Activated CD4-positive, alpha-beta T cell treated with anti-CD3 and anti-CD28 coated beads, Interleukin-2, amount 10 ng/mL, durations not matched to agents 7 days and 5 days (primary cell): ENCODE data around the gene CNTN5. TPM values are rescaled to one million over a fixed set of nuclear protein-coding genes. Genes with fewer than 3 reads are reported as not detected.

Source experiments
- CTCF ChIA-PET: fragments of 350-600 bp; sonication (Branson Sonifier 250); formaldehyde crosslinking; loops from one replicate; lab custom pipeline; 2021; ENCODE audit warnings: antibody characterized with exemption; lab: Charles Lee
- POLR2A ChIA-PET: fragments of 350-600 bp; sonication (Branson Sonifier 250); formaldehyde crosslinking; loops from one replicate; lab custom pipeline; 2021; ENCODE audit warnings: antibody characterized with exemption; lab: Charles Lee
- DNase-seq: peaks from one replicate; pipeline ENCODE4 v3.0.0-alpha.2; 2020
- H3K27ac Mint-ChIP-seq: one replicate; pipeline ENCODE4 v1.8.0; 2021; ENCODE audit warnings: mild to moderate bottlenecking, moderate library complexity, mixed read lengths
- H3K27me3 Mint-ChIP-seq: one replicate; pipeline ENCODE4 v1.8.0; 2021; ENCODE audit warnings: mixed read lengths
- H3K36me3 Mint-ChIP-seq: one replicate; pipeline ENCODE4 v1.8.0; 2021; ENCODE audit warnings: low read depth, mixed read lengths
- H3K4me1 Mint-ChIP-seq: one replicate; pipeline ENCODE4 v1.8.0; 2021; ENCODE audit warnings: mixed read lengths
- H3K4me3 Mint-ChIP-seq: one replicate; pipeline ENCODE4 v1.8.0; 2021; ENCODE audit warnings: mild to moderate bottlenecking, moderate library complexity, mixed read lengths
- H3K9me3 Mint-ChIP-seq: one replicate; pipeline ENCODE4 v1.8.0; 2021; ENCODE audit warnings: mixed read lengths
- total RNA-seq, 2 experiments: library from RNA; stranded (reverse); gene quantifications; one replicate each; pipeline ENCODE4 v1.2.3, GENCODE V29; 2021

The CNTN5 gene
- total RNA-seq, 2 experiments from 2014 or later, result not detected

GRCh38 chr11:100010393-100010792 is 989.6 kb downstream of the CNTN5 start:
- CTCF ChIA-PET, result no interaction called here
- H3K27ac Mint-ChIP-seq, result no peak overlapping the region
- no peaks in the 10 kb centered on the region for H3K4me1 Mint-ChIP-seq
- H3K27me3 Mint-ChIP-seq, result no peaks in the 10 kb centered on the region
- DNase-seq, result no peak
- POLR2A ChIA-PET, result no interaction called here
- no peaks in the 10 kb centered on the region for H3K9me3 Mint-ChIP-seq
- H3K4me3 Mint-ChIP-seq, result no peak overlapping the region
- H3K36me3 Mint-ChIP-seq, result no peaks in the 10 kb centered on the region

GRCh38 chr11:100011697-100012096 is 990.9 kb downstream of the CNTN5 start:
- CTCF ChIA-PET, result no interaction called here
- Mint-ChIP-seq H3K9me3 (no peaks in the 10 kb centered on the region), H3K4me3 (no peak overlapping the region), H3K4me1 (no peaks in the 10 kb centered on the region), H3K27me3 (no peaks in the 10 kb centered on the region), H3K27ac (no peak overlapping the region), H3K36me3 (no peaks in the 10 kb centered on the region)
- POLR2A ChIA-PET, result no interaction called here
- no peak for DNase-seq

GRCh38 chr11:100013011-100013410 is 992.3 kb downstream of the CNTN5 start:
- Mint-ChIP-seq H3K9me3 (no peaks in the 10 kb centered on the region), H3K27me3 (no peaks in the 10 kb centered on the region), H3K27ac (no peak overlapping the region), H3K36me3 (no peaks in the 10 kb centered on the region), H3K4me3 (no peak overlapping the region), H3K4me1 (no peaks in the 10 kb centered on the region)
- POLR2A ChIA-PET, result no interaction called here
- DNase-seq, result no peak
- CTCF ChIA-PET, result no interaction called here

GRCh38 chr11:100031973-100032372 is 1011.2 kb downstream of the CNTN5 start:
- Mint-ChIP-seq H3K4me1 (no peaks in the 10 kb centered on the region), H3K27me3 (no peaks in the 10 kb centered on the region), H3K4me3 (no peak overlapping the region), H3K27ac (no peak overlapping the region), H3K36me3 (no peaks in the 10 kb centered on the region), H3K9me3 (no peaks in the 10 kb centered on the region)
- CTCF ChIA-PET, result no interaction called here
- no peak for DNase-seq
- POLR2A ChIA-PET, result no interaction called here

GRCh38 chr11:100061006-100061405 is 1040.3 kb downstream of the CNTN5 start:
- Mint-ChIP-seq H3K9me3 (no peaks in the 10 kb centered on the region), H3K4me1 (no peaks in the 10 kb centered on the region), H3K27ac (no peak overlapping the region), H3K36me3 (no peaks in the 10 kb centered on the region), H3K27me3 (no peaks in the 10 kb centered on the region), H3K4me3 (no peak overlapping the region)
- ChIA-PET CTCF (no interaction called here), POLR2A (no interaction called here)
- no peak for DNase-seq

GRCh38 chr11:100066399-100066798 is 1045.7 kb downstream of the CNTN5 start:
- Mint-ChIP-seq H3K27me3 (no peaks in the 10 kb centered on the region), H3K4me1 (no peaks in the 10 kb centered on the region), H3K27ac (no peak overlapping the region), H3K36me3 (no peaks in the 10 kb centered on the region), H3K9me3 (no peaks in the 10 kb centered on the region), H3K4me3 (no peak overlapping the region)
- DNase-seq, result no peak
- POLR2A ChIA-PET, result no interaction called here
- CTCF ChIA-PET, result no interaction called here

GRCh38 chr11:100068116-100068515 is 1047.4 kb downstream of the CNTN5 start:
- Mint-ChIP-seq H3K4me1 (no peaks in the 10 kb centered on the region), H3K27me3 (no peaks in the 10 kb centered on the region), H3K36me3 (no peaks in the 10 kb centered on the region), H3K27ac (no peak overlapping the region), H3K4me3 (no peak overlapping the region), H3K9me3 (no peaks in the 10 kb centered on the region)
- POLR2A ChIA-PET, result no interaction called here
- no peak for DNase-seq
- CTCF ChIA-PET, result no interaction called here

GRCh38 chr11:100072131-100072530 is 1051.4 kb downstream of the CNTN5 start:
- Mint-ChIP-seq H3K27ac (no peak overlapping the region), H3K36me3 (no peaks in the 10 kb centered on the region), H3K9me3 (no peaks in the 10 kb centered on the region), H3K4me1 (no peaks in the 10 kb centered on the region), H3K4me3 (no peak overlapping the region), H3K27me3 (no peaks in the 10 kb centered on the region)
- ChIA-PET POLR2A (no interaction called here), CTCF (no interaction called here)
- no peak for DNase-seq

- CTCF ChIA-PET, result no interaction called here
- H3K27me3 Mint-ChIP-seq, result no peaks in the 10 kb centered on the region
Measured at GRCh38 chr11:100080381-100080780, 1059.6 kb downstream of the CNTN5 start.

GRCh38 chr11:100080821-100081220 is 1060.1 kb downstream of the CNTN5 start:
- ChIA-PET CTCF (no interaction called here), POLR2A (no interaction called here)
- no peak overlapping the region for H3K4me3 Mint-ChIP-seq

More at GRCh38 chr11:100080381-100080780, 1059.6 kb downstream of the CNTN5 start:
- Mint-ChIP-seq H3K27ac (no peak overlapping the region), H3K4me1 (no peaks in the 10 kb centered on the region), H3K4me3 (no peak overlapping the region), H3K9me3 (peaks cover 10% of the 10 kb centered on the region), H3K36me3 (no peaks in the 10 kb centered on the region)
- POLR2A ChIA-PET, result no interaction called here
- no peak for DNase-seq

GRCh38 chr11:100093698-100094097 is 1072.9 kb downstream of the CNTN5 start:
- no peak overlapping the region for H3K4me3 Mint-ChIP-seq
- DNase-seq, result no peak
- no peaks in the 10 kb centered on the region for H3K36me3 Mint-ChIP-seq
- H3K27me3 Mint-ChIP-seq, result no peaks in the 10 kb centered on the region
- POLR2A ChIA-PET, result no interaction called here
- H3K9me3 Mint-ChIP-seq, result peaks cover 7% of the 10 kb centered on the region
- no peak overlapping the region for H3K27ac Mint-ChIP-seq
- no peaks in the 10 kb centered on the region for H3K4me1 Mint-ChIP-seq
- CTCF ChIA-PET, result no interaction called here

More at GRCh38 chr11:100080821-100081220, 1060.1 kb downstream of the CNTN5 start:
- no peak for DNase-seq
- Mint-ChIP-seq H3K4me1 (no peaks in the 10 kb centered on the region), H3K9me3 (peaks cover 10% of the 10 kb centered on the region), H3K36me3 (no peaks in the 10 kb centered on the region), H3K27ac (no peak overlapping the region), H3K27me3 (no peaks in the 10 kb centered on the region)

- Mint-ChIP-seq H3K4me1 (no peaks in the 10 kb centered on the region), H3K36me3 (no peaks in the 10 kb centered on the region), H3K27me3 (no peaks in the 10 kb centered on the region), H3K9me3 (peaks cover 7% of the 10 kb centered on the region), H3K27ac (no peak overlapping the region), H3K4me3 (no peak overlapping the region)
- no peak for DNase-seq
- POLR2A ChIA-PET, result no interaction called here
- CTCF ChIA-PET, result no interaction called here
Measured at GRCh38 chr11:100094121-100094865, 1073.5 kb downstream of the CNTN5 start.

- Mint-ChIP-seq H3K36me3 (no peaks in the 10 kb centered on the region), H3K9me3 (peaks cover 9% of the 10 kb centered on the region), H3K4me1 (no peaks in the 10 kb centered on the region), H3K27me3 (no peaks in the 10 kb centered on the region), H3K27ac (no peak overlapping the region), H3K4me3 (no peak overlapping the region)
- DNase-seq, result no peak
- POLR2A ChIA-PET, result no interaction called here
- CTCF ChIA-PET, result no interaction called here
Measured at GRCh38 chr11:100095809-100096208, 1075.1 kb downstream of the CNTN5 start.

GRCh38 chr11:100098560-100098959 is 1077.8 kb downstream of the CNTN5 start:
- CTCF ChIA-PET, result no interaction called here
- no peak overlapping the region for H3K27ac Mint-ChIP-seq
- POLR2A ChIA-PET, result no interaction called here
- DNase-seq, result no peak
- H3K9me3 Mint-ChIP-seq, result peaks cover 8% of the 10 kb centered on the region
- no peaks in the 10 kb centered on the region for H3K36me3 Mint-ChIP-seq
- H3K27me3 Mint-ChIP-seq, result no peaks in the 10 kb centered on the region
- H3K4me1 Mint-ChIP-seq, result no peaks in the 10 kb centered on the region
- H3K4me3 Mint-ChIP-seq, result no peak overlapping the region
